NCI-H345 (cell line): ENCODE results near the gene ABCA5.
A peak's percentile ranks its signal among the peaks of the same experiment; 100 is the strongest.
"Not testable (repeated sequence)": the region's sequence is repeated elsewhere in the genome, so short reads cannot be mapped to it uniquely, and the experiment has no call there.

ENCODE experiments used
- DNase-seq: peaks from one replicate; lab custom pipeline; 2025; lab: John Stamatoyannopoulos, UW

The ABCA5 gene

DNA sequence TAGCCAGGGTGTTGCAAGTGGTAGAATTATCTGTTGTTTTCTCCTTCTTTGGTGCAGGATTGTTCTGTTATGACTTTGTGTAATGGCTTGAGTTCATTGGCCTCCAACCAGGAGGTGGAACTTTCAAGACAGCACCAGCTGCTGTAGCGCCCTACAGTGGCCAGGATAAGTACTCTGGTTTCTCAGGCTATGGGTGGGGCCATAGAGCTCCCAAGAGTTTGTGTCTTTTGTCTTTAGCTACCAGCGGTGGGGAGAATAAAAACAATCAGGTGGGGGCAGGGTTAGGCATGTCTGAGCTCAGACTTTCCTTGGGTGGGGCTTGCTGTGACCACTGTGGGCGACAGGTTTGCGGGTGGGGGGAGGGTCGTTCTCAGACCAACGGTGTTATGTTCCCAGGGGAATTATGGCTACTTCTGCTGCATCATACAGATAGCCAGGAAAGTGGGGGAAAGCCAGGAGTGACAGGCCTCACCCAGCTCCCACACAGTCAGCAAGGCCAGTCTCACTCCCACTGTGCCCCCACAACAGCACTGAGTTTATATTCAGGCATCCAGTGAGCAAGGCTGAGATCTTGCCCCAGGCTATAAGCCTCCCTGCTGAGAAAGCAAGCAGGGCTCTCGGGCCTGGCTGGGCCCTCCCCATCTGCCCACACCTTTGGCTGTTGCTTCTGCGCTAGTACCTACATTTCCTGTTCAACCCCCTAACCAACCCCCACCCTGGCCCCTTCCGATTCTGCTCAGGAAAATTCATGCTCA lies 113.7 kb downstream of the ABCA5 start:
- peak; percentile 3 for DNase-seq

DNA sequence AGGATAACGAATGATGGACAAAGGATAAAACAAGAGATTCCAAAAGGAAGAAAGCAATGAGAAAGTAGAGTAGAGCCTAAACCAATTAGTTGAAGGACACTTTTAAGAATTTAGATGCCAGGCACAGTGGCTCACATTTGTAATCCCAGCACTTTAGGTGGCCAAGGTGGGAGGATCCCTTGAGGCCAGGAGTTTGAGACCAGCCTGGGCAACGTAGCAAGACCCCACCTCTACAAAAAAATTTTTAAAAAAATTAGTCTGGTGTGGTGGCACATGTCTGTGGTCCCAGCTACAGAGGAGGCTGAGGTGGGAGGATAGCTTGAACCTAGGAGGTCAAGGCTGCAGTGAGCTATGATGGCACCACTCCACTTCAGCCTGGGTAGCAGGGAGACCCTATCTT lies 118.3 kb downstream of the ABCA5 start:
- no peak for DNase-seq

DNA sequence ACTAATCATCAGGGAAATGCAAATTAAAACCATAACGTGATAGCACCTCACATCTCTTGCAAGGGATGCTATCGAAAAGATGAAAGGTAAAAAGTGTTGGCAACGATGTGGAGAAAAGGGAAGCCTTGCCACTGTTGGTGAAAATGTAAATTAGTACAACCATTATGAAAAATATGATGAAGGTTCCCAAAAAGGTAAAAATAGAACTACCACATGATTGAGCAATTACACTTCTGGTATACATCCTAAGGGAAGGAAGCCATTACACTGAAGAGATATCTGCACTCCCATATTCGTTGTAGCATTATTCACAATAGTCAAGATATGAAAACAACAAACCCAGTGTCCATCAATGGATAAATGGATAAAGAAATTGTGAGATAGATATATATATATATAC lies 119.8 kb downstream of the ABCA5 start:
- DNase-seq = no peak

DNA sequence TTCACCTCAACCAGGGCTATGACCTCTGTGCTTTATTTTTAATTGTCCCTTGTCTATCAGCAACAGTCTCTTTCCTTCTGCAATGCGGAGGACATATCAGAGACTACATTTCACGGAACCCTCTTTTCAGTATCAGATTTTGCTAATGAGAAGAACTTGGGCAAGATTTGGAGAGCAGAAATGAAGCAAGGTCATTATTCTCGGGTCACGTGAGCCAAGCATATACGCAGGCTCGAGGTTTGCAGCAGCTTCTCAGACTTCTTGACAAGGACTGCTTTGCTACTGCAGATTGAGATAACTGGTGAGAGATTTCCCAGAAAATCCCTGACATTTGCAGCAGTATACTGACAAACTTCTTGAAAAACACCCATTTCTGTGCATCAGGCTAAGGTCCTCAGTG lies 128.7 kb downstream of the ABCA5 start:
- no peak for DNase-seq

DNA sequence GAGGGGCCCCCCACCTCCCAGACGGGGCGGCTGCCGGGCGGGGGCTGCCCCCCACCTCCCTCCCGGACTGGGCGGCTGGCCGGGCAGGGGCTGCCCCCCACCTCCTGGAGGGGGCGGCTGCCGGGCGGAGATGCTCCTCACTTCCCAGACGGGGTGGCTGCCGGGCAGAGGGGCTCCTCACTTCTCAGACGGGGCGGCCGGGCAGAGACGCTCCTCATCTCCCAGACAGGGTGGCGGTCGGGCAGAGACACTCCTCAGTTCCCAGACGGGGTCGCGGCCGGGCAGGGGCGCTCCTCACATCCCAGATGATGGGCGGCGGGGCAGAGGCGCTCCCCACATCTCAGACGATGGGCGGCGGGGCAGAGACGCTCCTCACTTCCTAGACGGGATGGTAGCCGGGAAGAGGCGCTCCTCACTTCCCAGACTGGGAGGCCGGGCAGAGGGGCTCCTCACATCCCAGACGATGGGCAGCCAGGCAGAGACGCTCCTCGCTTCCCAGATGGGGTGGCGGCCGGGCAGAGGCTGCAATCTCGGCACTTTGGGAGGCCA lies 130.8 kb downstream of the ABCA5 start:
- DNase-seq = not testable (repeated sequence)
